ENCODE results near the gene WHRN. TPM values are rescaled to one million over a fixed set of nuclear protein-coding genes. Genes with fewer than 3 reads are reported as not detected.

The WHRN gene
- total RNA-seq, 1 donor from 2014 or later, result 6.9 TPM

- Mint-ChIP-seq H3K9me3 (ENCODE audit: low read depth) (peaks cover 2% of the 10 kb centered on the region), H3K36me3 (ENCODE audit: low read depth) (peaks cover 1% of the 10 kb centered on the region), H3K27ac (ENCODE audit: unreplicated experiment) (no peak overlapping the region), H3K27me3 (ENCODE audit: low read depth) (no peaks in the 10 kb centered on the region), H3K4me1 (ENCODE audit: low read depth) (no peaks in the 10 kb centered on the region), H3K4me3 (ENCODE audit: unreplicated experiment) (no peak overlapping the region)
- no peak for DNase-seq (ENCODE audit: low spot score)
- TF ChIP-seq CTCF (IDR thresholded peaks at IDR 0.05), result no peak
These were observed 42.5 kb downstream of the WHRN start for GRCh38 chr9:114462791-114463190.

GRCh38 chr9:114461468-114461867 lies 43.8 kb downstream of the WHRN start:
- Mint-ChIP-seq H3K27me3 (ENCODE audit: low read depth) (no peaks in the 10 kb centered on the region), H3K36me3 (ENCODE audit: low read depth) (peaks cover 1% of the 10 kb centered on the region), H3K4me1 (ENCODE audit: low read depth) (no peaks in the 10 kb centered on the region), H3K4me3 (ENCODE audit: unreplicated experiment) (no peak overlapping the region), H3K27ac (ENCODE audit: unreplicated experiment) (no peak overlapping the region), H3K9me3 (ENCODE audit: low read depth) (peaks cover 2% of the 10 kb centered on the region)
- no peak for DNase-seq (ENCODE audit: low spot score)
- TF ChIP-seq CTCF (IDR thresholded peaks at IDR 0.05), result no peak

GRCh38 chr9:114460513-114461199 lies 44.6 kb downstream of the WHRN start:
- TF ChIP-seq CTCF (IDR thresholded peaks at IDR 0.05), result no peak
- peaks cover 2% of the 10 kb centered on the region for H3K9me3 Mint-ChIP-seq (ENCODE audit: low read depth)
- no peak for DNase-seq (ENCODE audit: low spot score)
- no peak overlapping the region for H3K27ac Mint-ChIP-seq (ENCODE audit: unreplicated experiment)
- no peaks in the 10 kb centered on the region for H3K27me3 Mint-ChIP-seq (ENCODE audit: low read depth)
- H3K4me1 Mint-ChIP-seq (ENCODE audit: low read depth), result no peaks in the 10 kb centered on the region
- H3K36me3 Mint-ChIP-seq (ENCODE audit: low read depth), result peaks cover 1% of the 10 kb centered on the region
- no peak overlapping the region for H3K4me3 Mint-ChIP-seq (ENCODE audit: unreplicated experiment)

GRCh38 chr9:114459464-114459863 lies 45.8 kb downstream of the WHRN start:
- no peaks in the 10 kb centered on the region for H3K27me3 Mint-ChIP-seq (ENCODE audit: low read depth)
- DNase-seq (ENCODE audit: low spot score), result no peak
- H3K9me3 Mint-ChIP-seq (ENCODE audit: low read depth), result peaks cover 3% of the 10 kb centered on the region
- no peak overlapping the region for H3K4me3 Mint-ChIP-seq (ENCODE audit: unreplicated experiment)
- H3K4me1 Mint-ChIP-seq (ENCODE audit: low read depth), result no peaks in the 10 kb centered on the region
- TF ChIP-seq CTCF (IDR thresholded peaks at IDR 0.05), result no peak
- peaks cover 3% of the 10 kb centered on the region for H3K36me3 Mint-ChIP-seq (ENCODE audit: low read depth)
- H3K27ac Mint-ChIP-seq (ENCODE audit: unreplicated experiment), result no peak overlapping the region

- Mint-ChIP-seq H3K4me1 (ENCODE audit: low read depth) (no peaks in the 10 kb centered on the region), H3K27ac (ENCODE audit: unreplicated experiment) (no peak overlapping the region), H3K27me3 (ENCODE audit: low read depth) (no peaks in the 10 kb centered on the region), H3K9me3 (ENCODE audit: low read depth) (peaks cover 11% of the 10 kb centered on the region), H3K4me3 (ENCODE audit: unreplicated experiment) (no peak overlapping the region), H3K36me3 (ENCODE audit: low read depth) (peaks cover 9% of the 10 kb centered on the region)
- no peak for TF ChIP-seq CTCF (IDR thresholded peaks at IDR 0.05)
- no peak for DNase-seq (ENCODE audit: low spot score)
These were observed 48.3 kb downstream of the WHRN start for GRCh38 chr9:114456929-114457328.
